Peyer's patch (tissue), 4 donors: ENCODE data around the gene FABP3. TPM values are rescaled to one million over a fixed set of nuclear protein-coding genes. Genes with fewer than 3 reads are reported as not detected.

Experiments used
- DNase-seq, 3 donors: peaks; one replicate each; pipeline ENCODE4 v3.0.0-alpha.2; 2017 to 2019
- H3K27ac ChIP-seq, 4 donors: fragments of 200-600 bp; sonication (generic); one replicate each; pipeline ENCODE4 v1.5.1; 2016 to 2019
- H3K27me3 ChIP-seq, 2 donors: fragments of 200-600 bp; sonication (generic); one replicate each; pipeline ENCODE4 v1.5.1; 2019
- H3K36me3 ChIP-seq, 3 donors: fragments of 200-600 bp; sonication (generic); one replicate each; pipeline ENCODE4 v1.5.1; 2016 to 2019
- H3K4me1 ChIP-seq, 4 donors: fragments of 200-600 bp; sonication (generic); one replicate each; pipeline ENCODE4 v1.5.1; 2016 to 2019
- H3K4me3 ChIP-seq, 4 donors: fragments of 200-600 bp; sonication (generic); 1 replicate in 3 of 4; 2 replicates in 1 of 4; pipeline ENCODE4 v1.5.1; 2016 to 2019; ENCODE audit warnings: mild to moderate bottlenecking in 1 of 4
- H3K9me3 ChIP-seq, 4 donors: fragments of 200-600 bp; sonication (generic); one replicate each; pipeline ENCODE4 v1.5.1; 2016 to 2019; ENCODE audit warnings: mild to moderate bottlenecking in 1 of 4
- CTCF ChIP-seq, 6 experiments: fragments of 450-650 bp in 4 of 6; fragments of 200-600 bp in 2 of 6; sonication (generic) in 1 of 6; IDR thresholded peaks; one replicate each; pipeline ENCODE4 v1.5.1; 2017 to 2019; ENCODE audit warnings: antibody characterized with exemption in 6 of 6, mild to moderate bottlenecking in 3 of 6, moderate library complexity in 1 of 6
- POLR2A ChIP-seq, 2 donors: fragments of 450-650 bp; IDR thresholded peaks; one replicate each; pipeline ENCODE4 v1.5.1; 2017; ENCODE audit warnings: antibody characterized with exemption in 2 of 2, mild to moderate bottlenecking in 2 of 2, moderate library complexity in 2 of 2
- total RNA-seq, 4 donors: library from RNA; depleted of rRNA; stranded (reverse); fragments of >200 nt; gene quantifications; one replicate each; pipeline ENCODE4 v1.1.0, GENCODE V29; 2016

The FABP3 gene
- total RNA-seq, 4 donors from 2014 or later, result 2.7 to 15.7 TPM; not detected in 2

GRCh38 chr1:31324992-31325391, 47.9 kb downstream of the FABP3 start:
- no peaks in the 10 kb centered on the region for H3K27me3 ChIP-seq
- no peak overlapping the region for H3K4me3 ChIP-seq
- no peak for TF ChIP-seq CTCF (IDR thresholded peaks at IDR 0.05)
- TF ChIP-seq POLR2A (IDR thresholded peaks at IDR 0.05), result no peak
- H3K27ac ChIP-seq, result no peak overlapping the region
- H3K36me3 ChIP-seq, result peaks cover 0 to 23% (median 0%) of the 10 kb centered on the region in 3 donors
- H3K4me1 ChIP-seq, result no peaks in the 10 kb centered on the region
- DNase-seq, result no peak
- H3K9me3 ChIP-seq, result no peaks in the 10 kb centered on the region

GRCh38 chr1:31324093-31324492, 48.8 kb downstream of the FABP3 start:
- no peaks in the 10 kb centered on the region for H3K27me3 ChIP-seq
- TF ChIP-seq POLR2A (IDR thresholded peaks at IDR 0.05), result no peak
- no peak for TF ChIP-seq CTCF (IDR thresholded peaks at IDR 0.05)
- H3K4me3 ChIP-seq, result no peak overlapping the region
- peaks cover 0 to 32% (median 0%) of the 10 kb centered on the region in 3 donors for H3K36me3 ChIP-seq
- H3K9me3 ChIP-seq, result no peaks in the 10 kb centered on the region
- DNase-seq, result no peak
- H3K4me1 ChIP-seq, result no peaks in the 10 kb centered on the region
- H3K27ac ChIP-seq, result no peak overlapping the region

- no peaks in the 10 kb centered on the region for H3K9me3 ChIP-seq
Observed at GRCh38 chr1:31318146-31318545, 54.7 kb downstream of the FABP3 start.

GRCh38 chr1:31315902-31316301, 57.0 kb downstream of the FABP3 start:
- no peak for DNase-seq
- no peak for TF ChIP-seq CTCF (IDR thresholded peaks at IDR 0.05)
- no peak for TF ChIP-seq POLR2A (IDR thresholded peaks at IDR 0.05)
- peaks cover 0 to 84% (median 0%) of the 10 kb centered on the region in 3 donors for H3K36me3 ChIP-seq
- H3K4me3 ChIP-seq, result no peak overlapping the region
- no peak overlapping the region for H3K27ac ChIP-seq
- H3K9me3 ChIP-seq, result no peaks in the 10 kb centered on the region
- no peaks in the 10 kb centered on the region for H3K4me1 ChIP-seq
- no peaks in the 10 kb centered on the region for H3K27me3 ChIP-seq

More at GRCh38 chr1:31318146-31318545, 54.7 kb downstream of the FABP3 start:
- no peak overlapping the region for H3K27ac ChIP-seq
- no peaks in the 10 kb centered on the region for H3K27me3 ChIP-seq
- no peaks in the 10 kb centered on the region for H3K4me1 ChIP-seq
- no peak for DNase-seq
- H3K36me3 ChIP-seq, result peaks cover 0 to 67% (median 0%) of the 10 kb centered on the region in 3 donors
- no peak for TF ChIP-seq CTCF (IDR thresholded peaks at IDR 0.05)
- no peak for TF ChIP-seq POLR2A (IDR thresholded peaks at IDR 0.05)
- H3K4me3 ChIP-seq, result no peak overlapping the region

Other genes starting within 250 kb of the FABP3 start
- gene NKAIN1, start 133.2 kb downstream of the FABP3 start, total RNA-seq, result not detected
- gene SNRNP40, start 76.3 kb downstream of the FABP3 start, total RNA-seq, result 10 to 100 TPM; 22.9 to 63.5 (median 34.3) TPM
- gene ZCCHC17, start 76.0 kb downstream of the FABP3 start, total RNA-seq, result 1 to 10 TPM; 5.4 to 9.8 (median 8.1) TPM
- gene SERINC2, start 40.1 kb upstream of the FABP3 start, total RNA-seq, result 100 to 1,000 TPM in 3 of 4 donors, 10 to 100 TPM in 1; 36.3 to 229 (median 210) TPM
- 100 to 1,000 TPM; 112 to 215 (median 192) TPM for gene TINAGL1, start 203.4 kb upstream of the FABP3 start, total RNA-seq
- not detected for gene HCRTR1, start 244.6 kb upstream of the FABP3 start, total RNA-seq